GM21619 (cell line): Measurements from ENCODE around the gene LTBP1.

Experiments used
- ATAC-seq: cut with Tn5 transposase; IDR thresholded peaks from one replicate; pipeline ENCODE4 v1.9.1; 2021; ENCODE audit not compliant: unreplicated experiment

The LTBP1 gene

DNA sequence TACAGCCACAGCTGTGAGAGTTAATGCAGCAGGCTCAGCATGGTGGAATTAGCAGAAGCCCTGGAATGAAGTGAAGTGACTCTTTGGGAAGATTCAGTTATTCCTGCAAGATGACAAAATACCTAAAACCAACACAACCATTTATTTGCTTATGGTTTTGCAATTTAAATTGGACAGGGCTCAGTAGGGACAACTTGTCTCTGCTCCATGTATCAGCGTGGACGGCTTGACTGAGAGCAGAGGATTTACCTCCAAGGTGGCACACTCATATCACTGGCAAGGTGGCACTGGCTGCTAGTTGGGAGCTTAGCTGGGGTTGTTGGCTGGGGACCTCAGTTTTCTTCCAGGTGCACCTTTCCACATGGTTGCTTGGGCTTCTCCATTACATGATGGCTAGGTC is 58.3 kb downstream of the LTBP1 start:
- ATAC-seq: no peak

DNA sequence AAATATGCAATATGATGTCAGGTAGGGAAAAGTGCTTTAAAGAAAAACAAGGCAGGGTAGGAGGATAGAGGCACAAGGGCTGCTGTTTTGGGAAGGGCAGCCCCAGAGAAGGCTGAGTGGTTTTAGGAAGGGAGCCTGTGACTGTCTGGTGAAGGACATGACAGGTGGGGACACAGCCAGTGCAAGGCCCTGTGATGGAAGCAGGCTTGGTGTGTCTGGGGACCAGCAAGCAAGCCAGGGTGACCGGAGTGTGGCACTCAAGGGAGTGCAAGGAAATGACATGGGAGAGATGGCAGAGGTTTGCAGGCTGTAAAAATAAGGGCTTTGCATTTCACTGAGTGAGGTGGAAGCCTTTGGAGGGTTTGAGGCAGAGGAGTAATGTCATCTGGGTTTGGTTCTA is 62.0 kb downstream of the LTBP1 start:
- no peak for ATAC-seq

DNA sequence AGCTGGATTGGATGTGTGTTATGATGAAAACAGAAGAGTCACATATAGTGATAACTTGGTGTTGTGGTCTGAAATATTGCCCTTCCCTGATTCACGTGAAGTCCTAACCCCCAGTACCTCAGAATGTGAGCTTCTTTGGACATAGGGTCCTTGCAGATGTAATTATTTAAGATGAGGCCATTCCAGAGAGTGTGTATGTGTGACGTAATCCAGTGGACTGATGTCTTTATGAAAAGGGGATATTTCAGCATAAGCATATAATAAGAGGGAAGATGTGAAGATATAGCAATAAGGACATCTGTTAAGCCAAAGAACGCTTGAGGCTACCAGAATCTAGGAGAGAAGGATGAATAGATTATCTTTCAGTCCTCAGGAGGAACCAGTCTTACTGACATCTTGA is 62.5 kb downstream of the LTBP1 start:
- ATAC-seq: no peak

DNA sequence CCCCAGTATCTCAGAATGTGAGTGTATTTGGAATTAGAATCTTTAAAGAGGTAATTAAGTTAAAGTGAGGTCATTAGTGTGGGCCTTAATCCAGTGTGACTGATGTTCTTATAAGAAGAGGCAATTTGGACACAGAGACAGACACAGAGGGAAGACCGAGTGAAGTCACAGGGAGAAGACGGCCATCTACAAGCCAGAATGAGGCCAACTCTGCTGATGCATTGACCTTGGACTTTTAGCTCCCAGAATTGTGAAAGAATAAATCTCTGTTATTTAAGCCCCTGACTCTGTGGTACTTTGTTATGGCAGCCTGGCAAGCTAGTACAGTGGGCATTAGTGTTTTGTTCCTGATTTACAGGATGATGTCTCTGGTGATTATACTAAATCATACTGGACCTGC is 64.6 kb downstream of the LTBP1 start:
- no peak for ATAC-seq

- no peak for ATAC-seq
These were observed 65.2 kb downstream of the LTBP1 start for GRCh38 chr2:33011941-33012340.

DNA sequence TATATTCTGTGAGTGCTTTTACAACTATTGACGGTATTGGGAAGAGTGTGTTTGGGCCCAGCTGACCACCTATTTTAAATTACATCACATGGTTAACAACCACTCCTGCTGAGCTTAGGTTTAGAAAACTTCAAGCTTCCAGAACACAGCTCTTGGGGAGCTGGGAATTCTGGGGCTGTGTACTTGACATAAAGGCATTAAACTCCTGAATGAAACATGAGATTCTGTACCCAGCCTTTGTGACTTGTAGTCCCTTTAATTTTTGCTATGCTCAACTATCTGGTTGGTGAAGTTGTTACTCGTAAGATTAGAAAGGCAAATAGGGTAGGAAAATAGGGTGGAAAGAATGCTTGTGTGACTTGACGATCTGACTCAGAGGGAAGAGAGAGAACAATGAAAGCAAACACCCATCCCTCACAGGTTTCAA is 66.9 kb downstream of the LTBP1 start:
- no peak for ATAC-seq

- ATAC-seq: no peak
These were observed 67.5 kb downstream of the LTBP1 start for GRCh38 chr2:33014268-33014667.

DNA sequence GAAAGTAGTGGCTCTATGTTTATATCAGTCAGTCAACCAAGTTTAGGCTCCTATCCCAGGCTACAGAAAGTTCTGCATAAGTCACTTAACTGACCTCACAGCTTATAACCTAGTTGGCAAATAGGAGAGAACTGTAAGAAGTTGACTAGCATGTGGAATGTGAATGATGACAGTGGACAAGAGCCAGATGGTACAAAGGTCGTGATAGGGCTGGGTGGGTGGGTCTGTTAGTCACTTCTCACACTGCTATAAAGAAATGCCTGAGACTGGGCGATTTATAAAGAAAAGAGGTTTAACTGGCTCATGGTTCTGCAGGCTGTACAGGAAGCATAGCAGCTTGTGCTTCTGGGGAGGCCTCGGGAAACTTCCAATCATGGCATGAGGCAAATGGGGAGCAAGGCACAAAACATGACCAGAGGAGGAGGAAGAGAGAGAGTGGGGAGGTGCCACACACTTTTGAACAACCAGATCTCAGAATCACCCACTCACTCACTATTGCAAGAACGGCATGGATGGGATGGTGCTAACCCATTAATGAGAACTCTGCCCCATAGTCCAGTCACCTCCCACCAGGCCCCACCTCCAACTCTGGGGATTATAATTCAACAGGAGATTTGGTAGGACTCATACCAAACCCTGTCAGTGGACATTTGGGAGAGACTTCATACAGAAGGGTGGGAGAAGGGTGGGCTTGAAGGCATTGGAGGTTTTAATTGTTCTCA is 68.8 kb downstream of the LTBP1 start:
- ATAC-seq: no peak

DNA sequence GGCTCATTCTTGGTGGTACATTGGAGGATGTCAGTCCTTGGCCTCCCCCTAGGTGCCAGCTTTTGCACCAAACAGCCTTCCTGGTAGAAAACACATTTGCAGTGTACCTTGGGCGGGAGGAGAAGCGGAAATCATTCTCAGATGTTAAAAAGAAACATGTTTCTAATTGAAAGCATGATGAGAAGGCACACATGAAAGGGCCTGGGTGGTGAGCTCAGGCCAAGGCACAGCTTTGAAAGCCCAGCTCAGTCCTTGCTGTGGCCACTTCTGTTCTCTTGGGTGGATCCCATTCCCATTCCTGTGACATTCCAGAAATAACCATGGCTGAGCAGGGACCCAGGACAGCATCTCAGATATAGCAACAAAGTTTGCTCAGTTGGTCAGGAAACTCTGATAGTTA is 71.5 kb downstream of the LTBP1 start:
- ATAC-seq: no peak

GRCh38 chr2:33019796-33020195 is 73.0 kb downstream of the LTBP1 start:
- ATAC-seq: no peak

GRCh38 chr2:33020883-33021282 is 74.1 kb downstream of the LTBP1 start:
- no peak for ATAC-seq

DNA sequence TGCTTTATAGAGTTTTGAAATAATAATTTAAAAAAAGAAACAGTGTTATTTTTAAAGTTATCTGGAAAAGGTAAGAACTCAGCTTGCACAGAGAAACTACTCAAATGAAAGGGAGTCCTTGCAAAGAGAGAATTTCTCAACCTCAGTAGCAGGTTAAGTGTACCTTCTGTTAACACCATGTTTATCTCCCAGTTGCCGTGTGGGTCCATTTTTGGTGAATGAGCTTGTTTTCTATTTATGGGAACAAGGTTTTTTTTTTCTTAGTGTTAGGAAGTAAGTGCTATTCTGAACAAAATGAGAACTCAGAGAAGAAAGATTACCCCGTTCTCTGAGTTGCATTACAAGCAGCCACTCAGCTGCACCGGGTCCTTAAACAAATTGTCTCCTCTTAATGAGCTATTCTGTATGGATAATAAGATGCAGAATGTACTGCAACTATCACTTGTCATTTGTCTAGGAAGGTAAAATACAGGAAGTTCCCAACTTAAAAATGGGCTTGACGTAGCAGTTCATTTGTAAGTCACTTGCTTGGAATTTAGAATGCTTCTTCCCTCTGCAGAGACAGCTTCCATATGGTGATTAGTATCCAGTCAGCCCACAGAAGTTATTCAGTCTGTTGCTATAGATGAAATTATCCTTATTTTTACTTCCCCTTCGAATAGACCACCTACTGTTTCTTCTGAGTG is 74.9 kb downstream of the LTBP1 start:
- ATAC-seq: no peak

GRCh38 chr2:33022395-33022985 is 75.7 kb downstream of the LTBP1 start:
- ATAC-seq: no peak

DNA sequence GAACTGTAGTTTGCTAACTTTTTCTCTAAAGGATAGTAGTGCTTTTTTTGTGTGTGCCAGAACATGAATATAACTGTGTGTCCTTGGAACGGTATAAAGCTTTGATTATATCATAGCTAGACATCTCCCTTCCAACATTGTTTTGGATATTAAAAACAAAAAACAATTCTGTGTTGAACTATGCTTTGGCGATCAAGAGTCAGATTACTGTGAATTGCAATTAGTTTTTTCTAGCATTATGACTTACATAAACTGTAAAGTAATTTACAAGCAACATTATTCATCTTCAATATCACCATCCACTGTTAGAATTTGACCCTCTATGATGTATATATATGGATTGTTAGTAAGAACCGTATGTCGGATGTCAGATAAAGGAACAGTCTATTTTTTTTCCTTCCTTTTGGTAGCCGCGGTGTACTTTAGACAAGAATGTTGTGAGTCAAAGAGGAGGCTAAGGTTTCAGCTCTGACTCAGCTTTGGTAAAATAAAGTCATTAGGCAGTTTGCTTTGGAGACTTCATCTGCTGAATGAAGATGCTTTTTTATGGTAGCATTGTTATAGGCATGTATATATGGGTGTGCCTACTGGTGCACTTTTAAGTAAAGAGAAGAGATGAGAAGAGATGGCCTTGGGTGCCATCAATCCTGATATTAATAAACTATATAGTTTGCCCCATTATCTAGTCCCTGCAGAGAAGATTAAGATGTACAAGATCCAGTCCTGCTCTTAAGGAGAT is 76.4 kb downstream of the LTBP1 start:
- ATAC-seq: no peak

DNA sequence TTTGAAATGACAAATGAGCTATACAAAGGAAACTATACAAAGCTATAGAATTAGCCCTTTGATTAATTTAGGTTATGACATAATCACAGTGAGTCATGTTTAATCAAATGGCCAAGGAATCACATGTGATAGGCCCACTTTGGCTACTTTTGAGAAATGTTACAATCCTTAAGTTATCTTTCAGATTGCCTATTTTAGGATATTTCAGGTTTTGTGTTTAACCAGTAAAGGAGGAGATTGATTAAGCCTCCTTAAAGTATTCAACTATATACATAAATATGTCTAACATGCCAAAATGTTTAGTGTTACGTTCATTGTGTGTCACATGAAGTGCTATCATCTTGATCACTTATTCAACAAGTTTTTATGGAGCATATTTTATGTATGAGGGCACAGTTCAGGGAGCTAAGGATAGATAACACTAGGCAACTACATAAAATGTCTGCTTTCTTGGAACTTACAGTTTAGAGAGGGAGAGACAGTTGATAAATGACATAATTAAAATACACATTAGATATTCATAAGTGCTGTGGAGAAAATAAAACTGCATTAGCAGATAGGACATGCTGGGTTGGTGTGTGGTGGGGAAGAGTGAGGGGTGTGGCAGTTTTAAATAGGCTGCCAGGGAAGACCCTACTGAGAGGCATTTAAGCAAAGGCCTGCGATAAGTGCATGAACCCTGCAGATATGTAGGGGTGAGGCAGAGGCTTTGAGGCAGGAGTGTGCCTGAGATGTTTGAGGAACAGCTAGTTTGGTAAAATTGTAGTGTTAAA is 77.2 kb downstream of the LTBP1 start:
- no peak for ATAC-seq

DNA sequence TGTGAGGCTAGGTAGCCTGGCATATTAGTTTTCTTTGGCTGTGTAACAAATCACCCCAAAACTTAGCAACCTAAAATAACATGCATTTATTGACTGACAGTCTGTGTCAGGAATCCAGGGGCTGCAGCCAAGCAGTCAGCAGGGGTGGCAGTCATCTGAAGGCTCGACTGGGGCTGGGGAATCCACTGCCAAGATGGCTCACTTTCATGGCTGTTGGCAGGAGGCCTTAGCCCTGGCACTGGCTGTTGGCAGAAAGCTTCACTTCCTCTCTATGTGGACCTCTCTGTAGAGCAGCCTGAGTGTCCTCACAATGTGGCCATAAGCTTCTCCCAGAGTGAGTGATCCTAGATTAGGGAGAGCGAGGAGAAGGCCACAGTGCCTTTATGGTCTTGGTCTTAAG is 78.0 kb downstream of the LTBP1 start:
- ATAC-seq: no peak

DNA sequence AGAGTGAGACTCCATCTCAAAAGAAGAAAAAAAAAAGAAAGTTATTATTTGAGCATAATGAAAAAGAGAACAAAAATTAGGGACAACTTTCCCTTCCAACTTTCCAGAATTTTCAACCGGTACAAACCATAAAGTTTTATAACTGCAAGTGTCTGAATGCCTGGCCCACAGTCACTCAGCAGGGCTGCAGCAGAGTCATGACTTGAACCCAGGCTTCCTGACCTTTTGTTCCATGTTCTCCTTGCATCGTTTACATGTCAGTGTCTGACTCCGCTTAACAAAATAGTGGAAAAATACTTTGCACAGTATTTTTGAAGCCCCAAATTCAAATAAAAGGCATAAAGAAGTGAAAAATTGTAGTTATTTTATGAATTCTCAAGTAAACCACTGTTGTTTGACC is 82.7 kb downstream of the LTBP1 start:
- ATAC-seq: no peak

- ATAC-seq: no peak
These were observed 83.2 kb downstream of the LTBP1 start for GRCh38 chr2:33029926-33030325.

DNA sequence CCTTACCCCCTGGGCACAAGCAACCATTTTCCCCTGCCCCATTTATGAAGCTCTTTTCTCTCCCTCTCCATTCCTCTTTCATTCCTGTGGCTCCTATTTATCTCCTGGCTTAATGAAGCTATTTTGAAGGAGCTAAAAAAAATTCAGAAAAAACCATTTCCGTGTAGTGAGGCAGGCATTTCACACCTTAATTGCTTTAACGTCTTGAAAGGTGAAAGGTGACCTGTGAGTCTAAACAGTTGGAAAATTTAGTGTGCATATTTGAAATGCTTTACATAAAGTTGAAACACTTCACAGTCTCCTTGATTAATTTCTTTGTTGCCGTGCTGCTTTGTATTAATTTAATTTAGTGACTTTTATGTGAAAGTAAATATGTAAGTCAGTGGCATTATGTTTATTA is 83.6 kb downstream of the LTBP1 start:
- ATAC-seq: no peak

DNA sequence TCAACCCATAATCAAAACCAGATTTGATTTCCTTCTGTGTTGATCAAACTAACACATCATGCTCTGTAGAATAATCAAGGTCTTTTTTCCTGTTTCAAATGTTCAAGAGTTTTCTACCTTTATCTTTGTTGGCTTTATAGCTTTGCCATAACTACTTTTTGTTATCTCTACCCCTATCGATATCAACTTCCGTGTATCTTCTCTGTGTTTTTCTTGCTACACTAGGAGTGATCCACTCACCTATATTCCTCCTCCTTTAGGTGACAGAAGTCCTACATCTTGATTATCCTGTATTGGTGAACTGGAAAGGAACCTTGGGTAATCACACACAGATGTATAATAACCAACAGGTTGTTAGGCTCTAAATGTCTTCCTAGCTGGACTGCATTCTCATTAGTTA is 85.5 kb downstream of the LTBP1 start:
- ATAC-seq: no peak

- no peak for ATAC-seq
These were observed 86.9 kb downstream of the LTBP1 start for GRCh38 chr2:33033606-33034081.
